Right atrium auricular region (tissue), 2 donors: ENCODE measurements around the gene FMOD. TPM values are rescaled to one million over a fixed set of nuclear protein-coding genes. Genes with fewer than 3 reads are reported as not detected.
A peak's percentile ranks its signal among the peaks of the same experiment; 100 is the strongest.

Source experiments
- DNase-seq: peaks from one replicate; pipeline ENCODE4 v3.0.0-alpha.2; 2019; ENCODE audit warnings: low spot score
- H3K27ac ChIP-seq, 2 donors: fragments of 200-600 bp; sonication (generic); 1 replicate in 1 of 2; 2 replicates in 1 of 2; pipeline ENCODE4 v1.5.1; 2016 to 2019
- H3K27me3 ChIP-seq, 2 donors: fragments of 200-600 bp; sonication (generic); one replicate each; pipeline versions ENCODE4 v1.5.1 to v1.6.0; 2017 to 2019
- H3K36me3 ChIP-seq: fragments of 200-600 bp; sonication (generic); one replicate; pipeline ENCODE4 v1.5.1; 2016
- H3K4me1 ChIP-seq, 2 donors: fragments of 200-600 bp; sonication (generic); one replicate each; pipeline versions ENCODE4 v1.5.1 to v1.6.0; 2017 to 2019
- H3K4me3 ChIP-seq, 2 donors: fragments of 200-600 bp; sonication (generic); 1 replicate in 1 of 2; 2 replicates in 1 of 2; pipeline ENCODE4 v1.5.1; 2017 to 2019; ENCODE audit warnings: mild to moderate bottlenecking in 1 of 2, moderate library complexity in 1 of 2
- H3K9me3 ChIP-seq, 2 donors: fragments of 200-600 bp; sonication (generic); one replicate each; pipeline ENCODE4 v1.5.1; 2019
- total RNA-seq, 2 donors: library from RNA; depleted of rRNA; stranded (reverse); fragments of >200 nt; gene quantifications; one replicate each; pipeline ENCODE4 v1.1.0, GENCODE V29; 2016
- TF ChIP-seq, protein P1 (sequence below), 2 donors: fragments of 200-600 bp; sonication (generic); IDR thresholded peaks; one replicate each; pipeline ENCODE4 v1.5.1; 2019; ENCODE audit warnings: antibody characterized with exemption in 2 of 2

FMOD gene
- total RNA-seq, 2 donors from 2014 or later, result 34.2 to 122 TPM

DNA sequence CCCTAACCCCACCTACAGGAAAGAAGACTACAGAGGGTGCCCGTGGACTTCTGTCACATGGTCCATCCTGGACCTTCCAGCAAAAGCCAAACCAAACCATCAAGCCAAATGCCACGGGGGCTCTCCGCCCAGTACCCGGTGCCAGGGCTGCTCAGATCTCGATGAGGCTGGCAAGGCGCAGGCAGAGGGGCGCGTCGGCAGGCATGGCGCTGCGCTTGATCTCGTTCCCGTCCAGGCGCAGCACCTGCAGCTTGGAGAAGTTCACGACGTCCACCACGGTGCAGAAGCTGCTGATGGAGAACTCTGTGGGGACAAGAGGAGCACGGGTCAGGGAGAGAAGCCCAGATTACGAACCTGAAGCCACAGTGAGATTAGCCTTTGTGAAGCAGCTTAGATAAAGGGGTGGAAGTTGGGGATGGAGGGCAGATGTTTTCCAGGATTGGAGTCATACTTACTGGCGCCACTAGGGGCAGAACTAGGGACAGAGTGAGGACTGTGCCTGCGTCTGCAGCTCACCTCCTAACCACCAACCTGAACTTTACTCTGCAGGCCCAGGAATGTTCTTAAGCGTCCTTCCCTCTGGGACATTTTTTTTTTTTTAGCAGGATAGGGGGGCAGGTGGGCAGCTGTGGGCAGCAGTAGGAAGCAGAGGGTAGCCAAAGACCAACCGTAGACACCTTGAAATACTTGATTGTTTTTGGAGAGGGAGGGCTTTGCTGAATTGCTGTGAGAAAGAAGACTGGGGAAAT lies 8.6 kb downstream of the FMOD start:
- Histone ChIP-seq H3K36me3 (no peaks in the 10 kb centered on the region), H3K4me1 (peaks cover 0 to 28% of the 10 kb centered on the region in 2 donors), H3K27me3 (no peaks in the 10 kb centered on the region), H3K27ac (no peak overlapping the region), H3K9me3 (no peaks in the 10 kb centered on the region), H3K4me3 (no peak overlapping the region)
- TF ChIP-seq, protein P1, sequence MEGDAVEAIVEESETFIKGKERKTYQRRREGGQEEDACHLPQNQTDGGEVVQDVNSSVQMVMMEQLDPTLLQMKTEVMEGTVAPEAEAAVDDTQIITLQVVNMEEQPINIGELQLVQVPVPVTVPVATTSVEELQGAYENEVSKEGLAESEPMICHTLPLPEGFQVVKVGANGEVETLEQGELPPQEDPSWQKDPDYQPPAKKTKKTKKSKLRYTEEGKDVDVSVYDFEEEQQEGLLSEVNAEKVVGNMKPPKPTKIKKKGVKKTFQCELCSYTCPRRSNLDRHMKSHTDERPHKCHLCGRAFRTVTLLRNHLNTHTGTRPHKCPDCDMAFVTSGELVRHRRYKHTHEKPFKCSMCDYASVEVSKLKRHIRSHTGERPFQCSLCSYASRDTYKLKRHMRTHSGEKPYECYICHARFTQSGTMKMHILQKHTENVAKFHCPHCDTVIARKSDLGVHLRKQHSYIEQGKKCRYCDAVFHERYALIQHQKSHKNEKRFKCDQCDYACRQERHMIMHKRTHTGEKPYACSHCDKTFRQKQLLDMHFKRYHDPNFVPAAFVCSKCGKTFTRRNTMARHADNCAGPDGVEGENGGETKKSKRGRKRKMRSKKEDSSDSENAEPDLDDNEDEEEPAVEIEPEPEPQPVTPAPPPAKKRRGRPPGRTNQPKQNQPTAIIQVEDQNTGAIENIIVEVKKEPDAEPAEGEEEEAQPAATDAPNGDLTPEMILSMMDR (IDR thresholded peaks at IDR 0.05), result peak; percentile 74 to 83
- DNase-seq, result peak; percentile 73

DNA sequence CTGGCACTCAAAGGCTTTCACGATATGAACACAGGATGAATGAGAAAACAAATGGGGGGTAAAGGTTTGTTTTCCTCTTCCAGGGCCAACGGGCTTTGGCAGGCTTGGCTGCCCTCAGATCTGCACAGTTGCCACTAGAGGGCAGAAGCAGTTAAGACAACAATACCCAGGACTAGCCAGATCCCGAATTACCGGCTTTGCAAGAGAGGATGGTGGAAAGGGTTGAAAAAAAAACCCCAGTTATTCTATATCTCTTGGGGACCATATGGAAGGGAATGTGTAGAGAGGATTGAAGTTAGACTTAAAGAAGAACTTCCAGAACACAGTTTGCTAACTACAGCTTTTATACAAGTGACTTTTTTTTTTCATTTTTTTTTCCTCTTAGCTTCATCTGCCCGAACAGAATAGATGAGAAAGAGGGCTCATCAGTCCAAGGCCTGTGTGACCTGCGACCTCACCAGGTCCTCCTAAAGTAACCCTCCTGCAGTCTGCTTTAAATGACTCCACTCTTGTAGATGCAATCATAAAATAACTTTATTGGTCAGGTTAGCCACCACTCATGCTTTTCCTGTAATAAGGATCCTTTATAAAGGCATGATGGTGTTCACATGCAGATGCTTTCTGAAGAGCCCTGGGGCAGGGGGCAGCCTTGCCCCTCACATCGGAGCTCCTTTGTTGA lies 10.7 kb downstream of the FMOD start:
- Histone ChIP-seq H3K4me3 (no peak overlapping the region), H3K27me3 (no peaks in the 10 kb centered on the region), H3K36me3 (no peaks in the 10 kb centered on the region), H3K4me1 (peaks cover 0 to 19% of the 10 kb centered on the region in 2 donors), H3K27ac (peak overlapping the region in 1 of 2 donors; percentile 40), H3K9me3 (no peaks in the 10 kb centered on the region)
- DNase-seq, result peak; percentile 81
- TF ChIP-seq, protein P1 (IDR thresholded peaks at IDR 0.05), result peak; percentile 70 to 89

DNA sequence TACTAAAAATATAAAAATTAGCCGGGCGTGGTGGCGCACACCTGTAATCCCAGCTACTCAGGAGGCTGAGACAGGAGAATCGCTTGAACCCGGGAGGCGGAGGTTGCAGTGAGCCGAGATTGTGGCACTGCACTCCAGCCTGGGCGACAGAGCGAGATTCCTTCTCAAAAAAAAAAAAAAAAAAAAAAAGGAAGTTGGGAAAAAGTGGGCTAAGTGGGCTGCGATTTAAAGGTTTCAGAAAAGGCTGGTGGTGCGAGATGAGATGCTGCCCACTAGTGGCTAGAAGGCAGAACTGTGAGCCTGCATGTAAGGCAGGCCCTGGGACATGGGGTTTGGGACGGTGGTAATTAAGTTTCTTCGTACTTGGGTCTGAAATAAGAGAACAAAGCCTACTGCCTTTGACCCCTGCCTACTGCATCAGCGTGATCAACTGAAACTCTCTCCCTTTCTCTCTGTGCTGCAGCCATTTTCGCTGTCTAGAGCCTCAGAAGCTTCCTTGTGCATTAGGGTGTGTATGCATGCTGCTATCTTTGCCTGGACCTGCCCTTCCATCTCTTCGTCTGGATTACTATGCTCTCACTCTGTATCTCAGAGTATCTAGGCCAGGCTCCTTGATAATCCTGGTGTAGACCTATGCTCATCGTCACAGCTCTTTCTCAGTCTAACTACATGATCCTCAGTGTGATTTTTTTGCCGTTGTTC lies 12.4 kb downstream of the FMOD start:
- TF ChIP-seq, protein P1 (IDR thresholded peaks at IDR 0.05), result peak; percentile 80 to 88
- Histone ChIP-seq H3K9me3 (no peaks in the 10 kb centered on the region), H3K4me1 (peaks cover 0 to 13% of the 10 kb centered on the region in 2 donors), H3K4me3 (no peak overlapping the region), H3K36me3 (no peaks in the 10 kb centered on the region), H3K27me3 (no peaks in the 10 kb centered on the region), H3K27ac (no peak overlapping the region)
- peak; percentile 75 for DNase-seq

DNA sequence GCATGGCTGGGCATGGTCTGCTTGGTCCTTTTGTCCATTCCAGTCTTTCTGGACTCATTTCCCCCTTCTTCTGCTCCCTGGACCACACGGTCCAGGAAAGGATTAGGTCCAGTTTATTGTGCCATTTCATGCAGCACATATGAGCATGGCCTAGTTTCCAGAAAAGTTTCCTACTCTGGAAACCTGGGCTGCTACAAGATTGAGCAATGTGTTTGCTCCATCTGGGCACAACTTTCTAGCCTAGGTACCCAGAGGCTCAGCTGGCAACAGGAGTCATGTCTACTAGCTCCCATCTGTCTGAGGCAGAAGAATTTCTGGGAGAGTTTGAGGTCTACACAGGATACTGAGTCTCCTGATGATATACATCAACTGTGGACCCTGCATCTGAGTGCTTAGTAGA lies 14.8 kb downstream of the FMOD start:
- TF ChIP-seq, protein P1 (IDR thresholded peaks at IDR 0.05), result no peak
- Histone ChIP-seq H3K27ac (no peak overlapping the region), H3K36me3 (no peaks in the 10 kb centered on the region), H3K27me3 (no peaks in the 10 kb centered on the region), H3K4me1 (peaks cover 0 to 5% of the 10 kb centered on the region in 2 donors), H3K4me3 (no peak overlapping the region), H3K9me3 (no peaks in the 10 kb centered on the region)
- DNase-seq, result no peak

DNA sequence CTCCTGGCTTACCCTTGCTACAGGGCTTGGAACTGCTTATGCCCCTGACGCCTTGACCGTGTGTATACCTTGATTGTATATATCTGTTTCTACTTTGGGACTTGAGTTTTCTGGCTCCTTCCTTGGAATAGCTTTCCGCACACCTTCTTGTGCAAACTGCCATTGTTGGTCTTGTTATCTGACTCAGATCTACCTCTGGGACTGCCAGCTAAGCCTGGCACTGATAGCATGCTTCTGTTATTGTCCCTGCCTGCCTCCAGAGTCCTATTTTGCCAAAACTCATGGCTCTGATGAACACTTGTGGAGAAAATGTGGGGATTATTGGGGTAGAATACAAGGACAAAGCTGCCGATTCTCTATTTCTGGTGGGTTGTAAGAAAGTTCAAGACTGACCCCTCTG lies 15.4 kb downstream of the FMOD start:
- Histone ChIP-seq H3K4me3 (no peak overlapping the region), H3K27ac (no peak overlapping the region)

More for the DNA sequence above, 15.4 kb downstream of the FMOD start:
- H3K4me1 ChIP-seq, result peaks cover 0 to 5% of the 10 kb centered on the region in 2 donors
- H3K9me3 ChIP-seq, result no peaks in the 10 kb centered on the region
- H3K27me3 ChIP-seq, result no peaks in the 10 kb centered on the region
- DNase-seq, result no peak
- TF ChIP-seq, protein P1 (IDR thresholded peaks at IDR 0.05), result no peak
- no peaks in the 10 kb centered on the region for H3K36me3 ChIP-seq
